Glomerular visceral epithelial cell (primary cell): ENCODE results near the gene PNKD.

Experiments
- DNase-seq: peaks from one replicate; pipeline ENCODE4 v3.0.0-alpha.2; 2016; ENCODE audit errors: extremely low spot score

Gene PNKD

GRCh38 chr2:218343591-218343990, 73.3 kb downstream of the PNKD start:
- DNase-seq, result peak; percentile 49

GRCh38 chr2:218344090-218344754, 73.9 kb downstream of the PNKD start:
- DNase-seq, result peak; percentile 79

DNA sequence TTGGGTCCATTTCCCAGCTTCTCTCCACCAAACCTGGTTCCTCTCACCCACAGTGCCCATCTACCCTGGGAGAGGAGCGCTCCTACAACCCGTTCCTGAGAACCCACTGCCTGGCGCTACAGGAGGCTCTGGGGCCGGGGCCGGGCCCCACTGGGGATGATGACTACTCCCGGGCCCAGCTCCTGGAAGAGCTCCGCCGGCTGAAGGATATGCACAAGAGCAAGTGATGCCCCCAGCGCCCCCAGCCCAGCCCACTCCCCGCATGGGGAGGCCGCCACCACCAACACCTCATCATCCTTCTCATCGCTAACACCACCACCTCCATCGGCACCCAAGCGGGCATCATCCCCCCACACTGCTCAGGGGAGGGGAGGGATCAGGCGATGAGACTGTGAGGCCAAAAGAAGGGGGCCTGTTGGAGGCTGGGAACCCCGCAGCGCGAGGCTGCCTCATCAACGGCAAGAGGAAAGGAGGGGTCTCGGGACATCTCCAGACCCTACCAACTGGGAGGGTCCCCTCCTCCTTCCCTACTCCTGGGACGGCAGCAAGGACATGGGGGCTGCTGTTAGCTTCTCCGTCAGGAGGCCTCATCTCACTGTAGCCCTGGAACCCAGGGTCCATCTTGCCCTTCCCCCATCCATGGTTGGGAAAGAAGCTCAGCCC, 74.6 kb downstream of the PNKD start:
- no peak for DNase-seq

- DNase-seq, result no peak
These were observed 75.3 kb downstream of the PNKD start for GRCh38 chr2:218345491-218346236.

DNA sequence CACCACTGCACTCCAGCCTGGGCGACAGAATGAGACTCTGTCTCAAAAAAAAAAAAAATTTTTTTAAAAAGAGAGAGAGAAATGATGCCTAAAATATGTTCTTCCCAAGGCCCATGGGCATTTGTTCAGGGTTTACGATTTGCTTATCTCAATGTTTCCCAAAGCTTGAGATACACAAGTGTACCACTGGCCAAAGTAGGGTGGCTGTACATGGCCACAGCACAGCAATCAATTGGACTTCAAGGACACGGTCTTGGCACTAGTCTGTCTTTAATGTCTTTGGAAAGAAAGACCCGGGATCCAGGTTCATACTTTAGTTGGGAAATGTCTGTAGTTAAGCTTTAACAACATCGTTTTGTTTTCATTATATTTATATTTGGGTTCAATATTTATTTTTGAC, 76.9 kb downstream of the PNKD start:
- no peak for DNase-seq

- no peak for DNase-seq
These were observed 83.7 kb downstream of the PNKD start for GRCh38 chr2:218354045-218354444.

- peak; percentile 33 for DNase-seq
These were observed 84.6 kb downstream of the PNKD start for GRCh38 chr2:218354850-218355443.

DNA sequence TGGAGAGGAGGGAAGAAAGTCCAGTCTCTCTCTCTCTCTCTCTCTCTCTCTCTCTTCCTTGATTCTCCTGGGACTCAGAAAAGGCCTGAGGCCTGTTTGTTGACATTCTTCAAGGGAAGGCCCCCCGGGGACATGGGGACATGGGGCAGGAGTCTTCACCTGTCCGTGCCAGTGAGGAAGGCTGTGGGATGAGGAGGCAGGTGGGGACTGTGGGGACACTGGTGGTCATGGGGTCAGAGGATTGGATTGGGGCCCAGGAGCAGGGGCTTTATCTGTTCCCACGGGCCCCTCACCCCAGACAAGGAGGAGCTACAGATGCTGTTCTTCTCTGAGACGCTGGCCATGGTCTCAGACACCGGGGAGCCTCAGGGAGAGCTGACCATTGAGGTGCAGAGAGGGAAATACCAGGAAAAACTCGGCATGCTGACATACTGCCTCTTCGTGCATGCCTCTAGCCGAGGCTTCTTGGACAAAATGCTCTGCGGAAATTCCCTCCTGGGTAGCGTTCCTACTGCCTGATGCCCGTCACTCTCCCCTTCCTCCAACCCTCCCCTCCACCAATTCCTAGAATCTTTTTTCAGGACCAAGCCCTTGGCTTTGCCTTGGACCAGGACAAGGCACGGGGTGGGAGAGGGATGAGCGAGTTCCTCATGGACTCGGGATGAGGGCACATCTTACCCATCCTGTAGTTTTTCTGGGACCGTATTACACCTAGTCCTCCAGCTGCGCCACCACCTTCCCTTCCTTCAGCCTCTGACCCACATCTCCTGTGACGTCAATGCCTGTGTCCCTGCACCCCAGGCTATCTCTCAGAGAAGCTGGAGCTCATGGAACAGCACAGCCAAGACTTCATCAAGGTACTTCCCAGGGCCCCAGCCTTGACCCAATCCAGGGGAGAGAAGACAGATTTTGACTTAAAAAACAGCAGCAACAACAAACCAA, 87.2 kb downstream of the PNKD start:
- no peak for DNase-seq

GRCh38 chr2:218360453-218360852, 90.1 kb downstream of the PNKD start:
- DNase-seq, result no peak

DNA sequence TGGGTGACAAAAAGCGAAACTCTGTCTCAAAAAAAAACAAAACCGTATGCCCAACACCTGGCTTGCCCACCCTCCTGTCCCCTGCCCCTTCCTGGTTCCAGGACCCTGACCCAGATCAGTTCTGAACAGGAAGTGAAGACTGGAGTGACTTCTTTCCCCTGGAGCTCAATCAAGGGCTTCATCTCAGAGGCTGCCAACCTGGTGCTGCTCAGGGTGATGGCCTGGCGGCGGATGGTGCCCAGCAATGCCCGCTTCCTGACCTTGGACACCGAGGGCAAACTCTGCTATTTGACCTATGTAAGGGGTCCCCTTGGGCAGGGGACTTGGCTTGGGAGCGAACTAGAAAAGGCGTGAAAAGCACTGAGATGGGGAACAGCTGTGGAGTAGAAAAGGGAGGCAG, 92.3 kb downstream of the PNKD start:
- DNase-seq, result no peak

GRCh38 chr2:218363736-218364135, 93.4 kb downstream of the PNKD start:
- no peak for DNase-seq

- no peak for DNase-seq
These were observed 93.9 kb downstream of the PNKD start for GRCh38 chr2:218364196-218364595.

- DNase-seq, result no peak
These were observed 96.5 kb downstream of the PNKD start for GRCh38 chr2:218366621-218367414.

GRCh38 chr2:218367415-218368149, 97.3 kb downstream of the PNKD start:
- DNase-seq, result peak; percentile 47

GRCh38 chr2:218368150-218368528, 97.8 kb downstream of the PNKD start:
- DNase-seq, result no peak

DNA sequence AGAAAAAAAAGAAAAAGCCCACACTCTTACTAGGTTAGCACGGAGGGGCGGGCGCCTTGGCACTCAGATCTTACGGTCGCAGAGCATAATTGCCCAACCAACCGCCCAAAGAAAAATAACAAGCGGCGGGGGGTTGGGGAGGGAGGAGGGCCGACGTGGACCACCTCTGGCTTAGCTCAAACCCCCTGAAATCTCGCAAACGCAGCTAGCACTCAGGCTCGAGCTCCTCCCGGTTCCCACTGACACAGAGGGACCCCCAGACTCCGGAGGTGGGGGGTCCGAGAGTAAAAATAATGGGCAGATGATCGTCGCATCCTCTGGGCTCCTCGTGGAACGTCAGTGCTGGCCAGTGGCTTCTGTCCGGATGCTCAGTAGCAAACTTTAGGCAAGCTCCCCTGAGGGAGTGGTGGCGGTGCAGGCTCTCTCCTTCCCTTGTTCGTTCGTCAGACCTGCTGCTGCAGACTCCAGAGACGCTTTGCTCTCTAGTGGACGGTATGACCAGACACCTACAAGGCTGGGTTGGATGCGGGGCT, 98.4 kb downstream of the PNKD start:
- DNase-seq, result no peak

- no peak for DNase-seq
These were observed 99.0 kb downstream of the PNKD start for GRCh38 chr2:218369330-218369729.

GRCh38 chr2:218370410-218371063, 100.2 kb downstream of the PNKD start:
- DNase-seq, result no peak

DNA sequence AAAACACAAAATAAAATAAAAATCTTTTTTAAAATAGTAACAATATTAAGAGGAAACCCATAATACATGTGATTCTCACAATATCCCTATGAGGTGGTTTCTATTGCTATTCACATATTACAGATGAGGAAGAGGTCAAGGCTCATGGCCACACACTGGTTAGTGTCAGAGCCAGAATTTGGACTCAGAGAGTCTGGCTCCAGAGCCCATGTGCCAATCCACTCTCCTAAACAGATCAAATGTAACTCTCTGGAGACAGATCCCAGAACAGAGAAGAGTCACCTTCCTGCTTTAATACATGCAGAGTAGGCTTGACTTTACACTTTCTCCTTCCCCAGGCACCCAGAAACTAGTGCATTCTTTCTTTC, 101.6 kb downstream of the PNKD start:
- DNase-seq, result no peak
